ENCODE data around the gene EXOC2.
A peak's percentile ranks its signal among the peaks of the same experiment; 100 is the strongest.

Gene EXOC2

GRCh38 chr6:498795-499231 is 194.1 kb downstream of the EXOC2 start:
- in situ Hi-C loops (cut with HindIII; ENCODE audit: low sequenced_read_pairs) = no loop called here
- TF ChIP-seq CTCF (IDR thresholded peaks at IDR 0.05; ENCODE audit: low read depth, low read length) = no peak
- no peak overlapping the region for H3K4me3 ChIP-seq (ENCODE audit: low read depth, low read length)
- DNase-seq (ENCODE audit: low read depth, low spot score) = peak; percentile 33

DNA sequence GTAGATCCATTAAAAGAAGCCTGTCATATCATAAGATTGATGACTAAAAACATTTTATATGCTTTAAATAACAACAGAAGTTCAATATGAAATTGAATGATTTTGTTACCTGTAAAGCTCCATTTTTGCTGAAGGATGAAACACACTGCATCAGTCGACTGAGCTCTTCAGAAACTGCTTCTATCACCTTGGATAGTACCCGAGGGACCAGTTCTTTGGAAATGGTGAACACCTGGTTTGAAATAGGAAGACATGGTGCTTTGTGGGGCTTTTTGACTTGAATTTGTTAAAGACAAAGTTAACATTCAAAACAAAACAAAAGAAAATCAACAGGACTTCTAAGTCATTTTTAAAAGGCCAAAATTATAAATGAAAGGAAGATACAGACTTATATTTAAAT is 195.7 kb downstream of the EXOC2 start:
- in situ Hi-C loops (cut with HindIII; ENCODE audit: low sequenced_read_pairs) = no loop called here
- TF ChIP-seq CTCF (IDR thresholded peaks at IDR 0.05; ENCODE audit: low read depth, low read length) = no peak
- H3K4me3 ChIP-seq (ENCODE audit: low read depth, low read length) = no peak overlapping the region
- DNase-seq (ENCODE audit: low read depth, low spot score) = no peak

- TF ChIP-seq CTCF (IDR thresholded peaks at IDR 0.05; ENCODE audit: low read depth, low read length) = no peak
- no peak overlapping the region for H3K4me3 ChIP-seq (ENCODE audit: low read depth, low read length)
- in situ Hi-C loops (cut with HindIII; ENCODE audit: low sequenced_read_pairs) = no loop called here
- DNase-seq (ENCODE audit: low read depth, low spot score) = no peak
Observed at GRCh38 chr6:496649-497048, 196.3 kb downstream of the EXOC2 start.

GRCh38 chr6:494394-494793 is 198.5 kb downstream of the EXOC2 start:
- no peak for DNase-seq (ENCODE audit: low read depth, low spot score)
- in situ Hi-C loops (cut with HindIII; ENCODE audit: low sequenced_read_pairs) = no loop called here
- no peak for TF ChIP-seq CTCF (IDR thresholded peaks at IDR 0.05; ENCODE audit: low read depth, low read length)

DNA sequence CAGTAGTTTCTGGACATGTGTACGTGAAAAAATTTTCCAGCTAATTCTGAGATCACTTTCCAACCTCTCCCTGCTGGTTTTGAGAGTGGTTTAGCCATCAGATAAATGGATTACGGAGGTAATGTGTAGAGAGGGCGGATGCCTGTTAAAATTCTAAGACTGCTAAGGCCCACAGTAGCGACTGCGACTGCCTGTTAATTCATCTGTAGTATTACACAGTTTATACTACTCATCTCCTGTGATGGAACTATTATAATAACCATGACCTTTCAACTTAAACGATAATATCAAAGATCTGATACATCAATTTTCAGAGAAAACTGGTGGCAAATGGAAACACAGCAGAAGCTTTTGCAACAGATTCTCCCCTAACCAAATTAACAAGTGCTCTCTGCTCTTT is 199.1 kb downstream of the EXOC2 start:
- no peak for TF ChIP-seq CTCF (IDR thresholded peaks at IDR 0.05; ENCODE audit: low read depth, low read length)
- in situ Hi-C loops (cut with HindIII; ENCODE audit: low sequenced_read_pairs) = no loop called here
- H3K4me3 ChIP-seq (ENCODE audit: low read depth, low read length) = no peak overlapping the region
- DNase-seq (ENCODE audit: low read depth, low spot score) = no peak

More at GRCh38 chr6:494394-494793, 198.5 kb downstream of the EXOC2 start:
- no peak overlapping the region for H3K4me3 ChIP-seq (ENCODE audit: low read depth, low read length)

DNA sequence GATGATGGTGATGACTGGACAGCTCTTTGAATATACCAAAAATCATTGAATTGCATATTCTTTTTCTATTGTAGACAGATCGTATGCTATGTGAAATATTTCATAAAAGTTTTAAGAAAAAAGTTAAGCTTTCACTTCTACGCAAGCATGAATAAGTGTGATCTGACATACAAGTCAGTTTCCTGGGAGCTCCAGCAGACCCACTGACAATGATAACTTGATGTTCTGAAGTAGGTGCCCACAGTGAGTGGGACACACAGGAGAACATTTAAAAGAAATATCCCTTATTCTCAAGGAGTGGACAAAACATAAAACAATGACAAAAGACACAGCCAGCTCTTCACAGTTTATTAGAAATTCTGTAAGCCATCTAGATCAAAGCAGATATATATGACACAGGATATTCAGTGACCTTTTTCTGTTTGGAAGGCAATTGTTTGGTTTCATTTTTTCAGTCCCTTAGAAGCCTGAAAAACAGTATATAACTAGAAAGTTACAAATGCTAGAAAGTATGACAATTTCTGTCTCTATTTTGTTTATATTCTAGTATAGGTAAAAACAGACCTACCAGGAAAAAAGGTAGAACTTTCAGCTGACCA is 200.0 kb downstream of the EXOC2 start:
- DNase-seq (ENCODE audit: low read depth, low spot score) = no peak
- H3K4me3 ChIP-seq (ENCODE audit: low read depth, low read length) = no peak overlapping the region
- in situ Hi-C loops (cut with HindIII; ENCODE audit: low sequenced_read_pairs) = no loop called here
- TF ChIP-seq CTCF (IDR thresholded peaks at IDR 0.05; ENCODE audit: low read depth, low read length) = no peak
